Measurements from ENCODE around the gene SNX8.
A peak's percentile ranks its signal among the peaks of the same experiment; 100 is the strongest.

Gene SNX8

DNA sequence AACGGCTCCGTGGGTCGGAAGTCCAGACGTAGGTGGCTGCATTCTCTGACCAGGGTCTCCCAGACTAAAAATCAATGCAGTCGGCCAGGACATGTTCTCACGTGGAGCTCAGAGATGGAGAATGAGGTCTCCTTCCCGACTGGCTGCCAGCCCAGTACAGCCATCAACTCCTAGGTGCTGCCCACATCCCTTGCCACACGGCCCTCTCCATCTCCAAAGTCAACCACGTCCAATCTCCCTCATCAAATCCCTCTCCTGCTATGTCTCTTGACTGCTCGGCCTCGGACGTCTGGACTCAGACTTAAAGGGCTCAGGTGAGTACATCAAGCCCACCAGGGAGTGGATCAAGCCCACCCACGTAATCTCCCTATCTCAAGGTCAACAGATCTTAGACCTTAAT is 88.4 kb downstream of the SNX8 start:
- H3K4me3 Mint-ChIP-seq: no peak overlapping the region

GRCh38 chr7:2225336-2225735 is 88.9 kb downstream of the SNX8 start:
- H3K4me1 Mint-ChIP-seq (ENCODE audit: low read depth): peaks cover 2% of the 10 kb centered on the region
- no peaks in the 10 kb centered on the region for H3K9me3 Mint-ChIP-seq
- peaks cover 5% of the 10 kb centered on the region for H3K36me3 Mint-ChIP-seq (ENCODE audit: low read depth)
- H3K27ac Mint-ChIP-seq: no peak overlapping the region
- H3K4me3 Mint-ChIP-seq: no peak overlapping the region
- no peaks in the 10 kb centered on the region for H3K27me3 Mint-ChIP-seq (ENCODE audit: low read depth)

More for the DNA sequence above, 88.4 kb downstream of the SNX8 start:
- no peaks in the 10 kb centered on the region for H3K9me3 Mint-ChIP-seq
- no peaks in the 10 kb centered on the region for H3K27me3 Mint-ChIP-seq (ENCODE audit: low read depth)
- peaks cover 5% of the 10 kb centered on the region for H3K36me3 Mint-ChIP-seq (ENCODE audit: low read depth)
- H3K4me1 Mint-ChIP-seq (ENCODE audit: low read depth): peaks cover 2% of the 10 kb centered on the region
- H3K27ac Mint-ChIP-seq: no peak overlapping the region

DNA sequence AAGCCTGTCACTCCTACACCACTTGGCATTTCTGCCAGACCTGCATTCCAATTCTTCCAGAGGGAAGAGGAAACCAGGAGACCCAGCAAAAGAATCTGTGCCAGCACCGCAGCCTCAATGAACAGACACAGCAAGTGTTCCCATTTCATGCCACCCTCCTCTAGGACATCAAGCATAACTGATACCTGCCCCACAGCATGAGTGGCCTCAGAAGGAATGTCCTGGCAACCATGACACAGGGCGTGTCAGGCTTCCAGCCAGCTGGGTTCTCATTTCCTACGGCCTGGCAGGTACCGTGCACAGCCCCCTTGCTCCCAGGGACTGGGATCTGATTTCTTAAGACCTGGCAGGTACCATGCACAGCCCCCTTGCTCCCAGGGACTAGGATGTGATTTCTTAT is 89.3 kb downstream of the SNX8 start:
- Mint-ChIP-seq H3K4me1 (ENCODE audit: low read depth) (peaks cover 2% of the 10 kb centered on the region), H3K9me3 (no peaks in the 10 kb centered on the region), H3K27me3 (ENCODE audit: low read depth) (no peaks in the 10 kb centered on the region), H3K36me3 (ENCODE audit: low read depth) (peaks cover 5% of the 10 kb centered on the region), H3K4me3 (no peak overlapping the region), H3K27ac (no peak overlapping the region)

DNA sequence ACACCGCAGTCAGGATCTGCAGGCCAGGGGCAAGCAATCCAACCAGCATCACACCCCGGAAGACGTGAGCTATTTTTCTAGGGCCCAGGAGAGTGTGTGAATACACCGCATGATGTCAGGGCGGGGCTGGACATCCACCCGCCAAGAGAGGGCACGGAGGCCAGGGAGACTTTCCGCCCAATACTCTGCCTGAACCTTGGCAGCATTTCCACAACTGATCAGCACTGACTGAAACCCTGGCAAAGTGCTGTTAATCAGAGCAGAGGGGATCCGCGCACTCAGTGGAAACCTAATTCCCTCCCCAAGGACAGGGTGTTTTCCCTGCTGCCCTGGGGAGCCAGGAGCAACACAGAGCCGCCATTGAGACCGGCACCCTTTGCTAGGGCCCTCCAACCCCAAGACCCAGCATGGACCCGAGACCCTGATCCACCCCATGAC is 89.7 kb downstream of the SNX8 start:
- no peak overlapping the region for H3K4me3 Mint-ChIP-seq
- H3K36me3 Mint-ChIP-seq (ENCODE audit: low read depth): peaks cover 5% of the 10 kb centered on the region
- no peaks in the 10 kb centered on the region for H3K27me3 Mint-ChIP-seq (ENCODE audit: low read depth)
- H3K9me3 Mint-ChIP-seq: no peaks in the 10 kb centered on the region
- H3K4me1 Mint-ChIP-seq (ENCODE audit: low read depth): peaks cover under 1% of the 10 kb centered on the region
- no peak overlapping the region for H3K27ac Mint-ChIP-seq

DNA sequence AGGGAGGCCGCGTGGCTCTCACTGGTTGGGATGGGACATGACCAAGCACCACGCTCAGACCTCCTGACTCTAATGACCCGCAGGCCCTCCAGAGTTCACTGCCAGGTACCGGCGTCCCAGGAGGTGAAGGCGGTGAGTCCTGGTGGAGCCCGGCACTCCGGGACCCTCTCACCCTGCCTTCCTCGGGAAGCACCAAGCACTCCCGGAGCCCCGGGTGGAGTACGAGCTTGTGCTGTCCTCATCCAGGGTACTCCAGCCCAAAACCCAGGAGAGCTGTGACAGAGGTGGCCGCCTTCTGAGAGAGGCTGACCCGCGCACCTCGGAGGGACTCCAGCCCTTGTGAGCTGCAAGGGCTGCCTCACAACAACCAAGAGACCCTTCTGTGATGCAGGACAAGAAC is 90.9 kb downstream of the SNX8 start:
- Mint-ChIP-seq H3K27ac (no peak overlapping the region), H3K27me3 (ENCODE audit: low read depth) (no peaks in the 10 kb centered on the region), H3K36me3 (ENCODE audit: low read depth) (peaks cover 6% of the 10 kb centered on the region), H3K4me3 (no peak overlapping the region), H3K9me3 (no peaks in the 10 kb centered on the region), H3K4me1 (ENCODE audit: low read depth) (no peaks in the 10 kb centered on the region)

DNA sequence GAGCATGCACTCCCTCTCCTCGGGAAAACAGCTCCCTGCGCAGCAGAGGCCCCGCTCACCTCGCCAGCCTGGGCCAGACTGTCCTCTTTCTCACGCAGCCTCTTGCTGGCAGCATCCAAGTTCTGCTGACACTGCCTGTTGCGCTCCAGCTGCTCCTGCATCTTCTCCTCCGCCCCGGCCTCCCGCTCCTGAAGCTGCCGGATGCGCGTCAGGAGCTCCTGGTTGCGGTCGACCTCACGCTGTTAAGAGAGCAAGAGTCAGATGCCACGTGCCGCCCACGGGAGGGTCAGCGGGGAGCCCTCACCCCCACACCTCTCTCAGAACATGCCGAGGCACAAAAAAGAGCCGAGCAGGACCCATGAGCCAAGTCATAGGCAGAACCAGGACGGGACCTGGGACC is 91.7 kb downstream of the SNX8 start:
- Mint-ChIP-seq H3K27ac (no peak overlapping the region), H3K4me1 (ENCODE audit: low read depth) (no peaks in the 10 kb centered on the region), H3K36me3 (ENCODE audit: low read depth) (peaks cover 9% of the 10 kb centered on the region), H3K9me3 (no peaks in the 10 kb centered on the region), H3K27me3 (ENCODE audit: low read depth) (no peaks in the 10 kb centered on the region), H3K4me3 (no peak overlapping the region)

DNA sequence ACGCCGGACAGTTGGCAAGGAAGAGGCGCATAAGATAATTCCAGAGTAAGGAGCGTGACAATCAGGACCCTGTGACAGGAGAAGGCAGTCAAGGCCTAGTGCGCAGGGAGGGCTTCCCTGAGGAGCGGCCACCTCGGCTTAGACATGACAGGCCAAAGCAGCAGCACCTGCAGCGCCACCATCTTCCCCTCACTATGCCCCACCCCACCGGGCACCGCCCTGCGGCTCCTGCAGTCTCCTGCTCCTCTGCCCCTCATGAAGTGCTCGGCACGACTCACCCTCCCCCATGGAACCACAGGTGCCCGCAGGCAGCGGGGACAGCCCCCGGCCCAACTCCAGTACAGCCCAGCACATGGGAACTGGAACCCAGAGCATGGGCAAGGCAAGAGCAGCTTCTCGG is 93.3 kb downstream of the SNX8 start:
- no peaks in the 10 kb centered on the region for H3K27me3 Mint-ChIP-seq (ENCODE audit: low read depth)
- H3K27ac Mint-ChIP-seq: no peak overlapping the region
- no peaks in the 10 kb centered on the region for H3K9me3 Mint-ChIP-seq
- no peak overlapping the region for H3K4me3 Mint-ChIP-seq
- no peaks in the 10 kb centered on the region for H3K4me1 Mint-ChIP-seq (ENCODE audit: low read depth)
- peaks cover 13% of the 10 kb centered on the region for H3K36me3 Mint-ChIP-seq (ENCODE audit: low read depth)

DNA sequence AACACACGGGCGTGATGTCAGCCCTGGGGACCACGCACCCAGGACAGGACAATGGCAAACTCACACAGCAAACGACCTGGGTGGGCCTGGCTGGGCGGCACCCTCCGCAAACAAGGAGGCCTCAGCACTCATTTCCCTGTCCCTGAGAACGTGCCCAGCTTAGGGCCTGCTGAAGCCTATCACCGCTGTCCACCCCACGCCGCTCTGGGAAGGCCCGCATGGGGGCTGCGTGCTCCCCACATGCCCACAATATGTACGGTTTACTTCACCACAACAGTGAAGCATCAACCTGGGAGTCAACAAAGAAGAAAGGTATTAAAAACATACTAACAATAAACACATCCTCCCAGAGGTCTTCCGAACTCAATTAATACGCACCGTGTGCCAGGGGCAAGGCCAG is 93.7 kb downstream of the SNX8 start:
- Mint-ChIP-seq H3K27me3 (ENCODE audit: low read depth) (no peaks in the 10 kb centered on the region), H3K36me3 (ENCODE audit: low read depth) (peaks cover 17% of the 10 kb centered on the region), H3K4me3 (no peak overlapping the region), H3K9me3 (no peaks in the 10 kb centered on the region), H3K4me1 (ENCODE audit: low read depth) (no peaks in the 10 kb centered on the region), H3K27ac (no peak overlapping the region)

GRCh38 chr7:2220030-2220429 is 94.2 kb downstream of the SNX8 start:
- Mint-ChIP-seq H3K36me3 (ENCODE audit: low read depth) (peaks cover 19% of the 10 kb centered on the region), H3K9me3 (no peaks in the 10 kb centered on the region), H3K27ac (no peak overlapping the region), H3K27me3 (ENCODE audit: low read depth) (no peaks in the 10 kb centered on the region), H3K4me3 (no peak overlapping the region), H3K4me1 (ENCODE audit: low read depth) (no peaks in the 10 kb centered on the region)

DNA sequence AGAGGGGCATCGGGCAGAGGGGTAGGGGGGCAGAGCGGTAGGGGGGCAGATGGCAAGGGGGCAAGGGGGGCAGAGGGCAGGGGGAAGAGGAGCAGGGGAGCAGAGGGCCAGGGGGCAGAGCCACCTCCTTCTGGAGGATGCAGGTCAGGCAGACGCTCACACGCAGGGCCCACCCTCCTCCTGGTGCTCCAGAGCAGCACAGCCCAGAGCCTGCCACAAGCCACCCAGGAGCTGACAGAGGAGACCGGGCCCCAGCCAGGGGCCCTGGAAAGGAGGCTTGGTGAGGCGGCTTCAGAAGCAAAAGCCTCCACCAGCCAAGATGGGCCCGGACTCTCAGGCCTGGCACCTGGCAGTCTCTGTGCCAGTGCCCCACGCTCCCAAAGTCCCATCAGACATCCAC is 94.6 kb downstream of the SNX8 start:
- Mint-ChIP-seq H3K36me3 (ENCODE audit: low read depth) (peaks cover 19% of the 10 kb centered on the region), H3K27me3 (ENCODE audit: low read depth) (no peaks in the 10 kb centered on the region), H3K4me1 (ENCODE audit: low read depth) (no peaks in the 10 kb centered on the region), H3K27ac (no peak overlapping the region), H3K9me3 (no peaks in the 10 kb centered on the region), H3K4me3 (no peak overlapping the region)

GRCh38 chr7:2219136-2219535 is 95.1 kb downstream of the SNX8 start:
- Mint-ChIP-seq H3K9me3 (no peaks in the 10 kb centered on the region), H3K27ac (no peak overlapping the region), H3K4me1 (ENCODE audit: low read depth) (no peaks in the 10 kb centered on the region), H3K36me3 (ENCODE audit: low read depth) (peaks cover 19% of the 10 kb centered on the region), H3K4me3 (no peak overlapping the region), H3K27me3 (ENCODE audit: low read depth) (no peaks in the 10 kb centered on the region)

GRCh38 chr7:2218444-2218785 is 95.8 kb downstream of the SNX8 start:
- peaks cover 22% of the 10 kb centered on the region for H3K36me3 Mint-ChIP-seq (ENCODE audit: low read depth)
- H3K4me1 Mint-ChIP-seq (ENCODE audit: low read depth): no peaks in the 10 kb centered on the region
- no peaks in the 10 kb centered on the region for H3K27me3 Mint-ChIP-seq (ENCODE audit: low read depth)
- no peak overlapping the region for H3K27ac Mint-ChIP-seq
- H3K4me3 Mint-ChIP-seq: no peak overlapping the region
- no peaks in the 10 kb centered on the region for H3K9me3 Mint-ChIP-seq

DNA sequence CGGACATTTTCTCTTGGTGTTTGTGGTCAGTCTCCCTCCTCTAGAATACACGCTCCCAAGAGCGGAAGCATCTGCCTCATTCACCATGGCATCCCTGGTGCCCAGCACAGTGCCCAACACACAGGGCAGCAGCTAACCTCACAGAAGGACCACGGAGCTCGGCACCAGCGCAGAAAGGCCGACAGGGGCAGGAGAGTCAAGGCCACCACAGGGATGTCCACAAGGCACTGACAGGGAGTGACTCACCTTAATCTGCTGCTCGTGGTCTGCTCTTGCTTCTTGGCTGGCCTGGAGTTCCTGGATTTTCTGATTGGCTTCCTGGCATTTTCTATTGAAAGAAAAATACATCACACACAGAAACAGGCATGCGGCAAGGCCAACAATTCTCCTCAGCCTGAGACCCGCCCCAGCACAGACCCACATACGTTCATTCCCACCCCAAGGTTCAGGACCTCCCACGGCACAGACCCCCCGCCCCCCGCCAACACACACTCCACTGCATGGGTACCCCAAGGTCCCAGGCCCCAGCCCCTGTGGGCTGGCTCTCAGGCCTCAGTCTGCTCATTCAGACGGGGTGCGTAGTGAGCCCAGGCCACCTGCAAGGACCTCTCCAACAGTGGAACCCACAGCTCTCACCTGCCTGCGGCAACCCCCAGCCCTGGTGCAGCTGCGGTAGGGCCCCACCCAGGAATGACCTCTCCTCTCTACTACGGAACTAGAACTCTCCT is 96.4 kb downstream of the SNX8 start:
- Mint-ChIP-seq H3K4me3 (no peak overlapping the region), H3K4me1 (ENCODE audit: low read depth) (no peaks in the 10 kb centered on the region), H3K36me3 (ENCODE audit: low read depth) (peaks cover 22% of the 10 kb centered on the region), H3K27ac (no peak overlapping the region), H3K9me3 (no peaks in the 10 kb centered on the region), H3K27me3 (ENCODE audit: low read depth) (no peaks in the 10 kb centered on the region)

DNA sequence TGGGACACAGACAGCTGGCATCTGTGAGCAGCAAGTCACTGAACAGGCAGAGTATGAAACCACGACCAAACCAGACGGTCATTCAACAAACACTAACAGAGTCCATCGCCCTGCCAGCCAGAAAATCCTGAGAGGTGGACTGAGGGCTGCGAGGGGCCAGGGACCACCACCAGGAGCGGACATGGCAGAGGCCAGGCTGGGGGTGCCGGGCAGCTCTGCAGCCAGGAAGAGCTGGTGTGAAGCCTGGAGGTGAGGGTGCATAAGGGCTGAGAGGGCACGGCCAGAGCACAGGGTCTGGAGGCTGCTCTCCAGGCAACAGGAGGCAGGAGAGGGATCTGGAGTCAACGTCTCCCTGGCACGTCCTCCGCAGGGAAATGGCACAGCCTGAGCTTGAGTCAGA is 97.0 kb downstream of the SNX8 start:
- peaks cover 22% of the 10 kb centered on the region for H3K36me3 Mint-ChIP-seq (ENCODE audit: low read depth)
- H3K9me3 Mint-ChIP-seq: no peaks in the 10 kb centered on the region
- no peaks in the 10 kb centered on the region for H3K27me3 Mint-ChIP-seq (ENCODE audit: low read depth)
- no peak overlapping the region for H3K4me3 Mint-ChIP-seq
- H3K4me1 Mint-ChIP-seq (ENCODE audit: low read depth): no peaks in the 10 kb centered on the region
- no peak overlapping the region for H3K27ac Mint-ChIP-seq

- peak overlapping the region; percentile 12 for H3K27ac Mint-ChIP-seq
Measured at GRCh38 chr7:2215851-2216250, 98.4 kb downstream of the SNX8 start.

GRCh38 chr7:2214636-2215035 is 99.6 kb downstream of the SNX8 start:
- H3K36me3 Mint-ChIP-seq (ENCODE audit: low read depth): peaks cover 21% of the 10 kb centered on the region
- no peaks in the 10 kb centered on the region for H3K9me3 Mint-ChIP-seq
- no peaks in the 10 kb centered on the region for H3K4me1 Mint-ChIP-seq (ENCODE audit: low read depth)
- H3K27me3 Mint-ChIP-seq (ENCODE audit: low read depth): no peaks in the 10 kb centered on the region
- H3K27ac Mint-ChIP-seq: no peak overlapping the region
- H3K4me3 Mint-ChIP-seq: no peak overlapping the region

More at GRCh38 chr7:2215851-2216250, 98.4 kb downstream of the SNX8 start:
- Mint-ChIP-seq H3K27me3 (ENCODE audit: low read depth) (no peaks in the 10 kb centered on the region), H3K4me3 (no peak overlapping the region), H3K9me3 (no peaks in the 10 kb centered on the region), H3K36me3 (ENCODE audit: low read depth) (peaks cover 22% of the 10 kb centered on the region), H3K4me1 (ENCODE audit: low read depth) (no peaks in the 10 kb centered on the region)

Data from T-helper 1 cell treated with Interleukin-12 subunit alpha and Interleukin-12 subunit beta and Interleukin-4 antibody, amounts not matched to agents 30 μg/mL and 1 μg/mL, for 36 hours (primary cell).